RWPE1 (cell line): ENCODE measurements around the gene HAPLN3.
"Not testable (repeated sequence)": the region's sequence is repeated elsewhere in the genome, so short reads cannot be mapped to it uniquely, and the experiment has no call there.

Experiments used
- CTCF ChIA-PET: fragments of 350-600 bp; sonication (Branson Sonifier 250); formaldehyde crosslinking; extraction: SDS; loops from one replicate; lab custom pipeline; 2021; lab: Yijun Ruan, JAX
- POLR2A ChIA-PET: fragments of 400-600 bp; formaldehyde crosslinking; extraction: SDS; loops from one replicate; lab custom pipeline; 2020; ENCODE audit warnings: antibody characterized with exemption; ENCODE audit not compliant: low non-redundant PET; lab: Yijun Ruan, JAX
- DNase-seq: peaks from one replicate; pipeline ENCODE4 v3.0.0; 2012; ENCODE audit warnings: low spot score
- H3K27ac ChIP-seq: fragments of 450-650 bp; 2 replicates; pipeline ENCODE4 v1.5.1; 2017
- TF ChIP-seq, protein P1 (sequence below): fragments of 450-650 bp; conservative IDR thresholded peaks from 2 replicates; pipeline ENCODE4 v1.5.1; 2017; ENCODE audit warnings: low read depth, mild to moderate bottlenecking

HAPLN3 gene

DNA sequence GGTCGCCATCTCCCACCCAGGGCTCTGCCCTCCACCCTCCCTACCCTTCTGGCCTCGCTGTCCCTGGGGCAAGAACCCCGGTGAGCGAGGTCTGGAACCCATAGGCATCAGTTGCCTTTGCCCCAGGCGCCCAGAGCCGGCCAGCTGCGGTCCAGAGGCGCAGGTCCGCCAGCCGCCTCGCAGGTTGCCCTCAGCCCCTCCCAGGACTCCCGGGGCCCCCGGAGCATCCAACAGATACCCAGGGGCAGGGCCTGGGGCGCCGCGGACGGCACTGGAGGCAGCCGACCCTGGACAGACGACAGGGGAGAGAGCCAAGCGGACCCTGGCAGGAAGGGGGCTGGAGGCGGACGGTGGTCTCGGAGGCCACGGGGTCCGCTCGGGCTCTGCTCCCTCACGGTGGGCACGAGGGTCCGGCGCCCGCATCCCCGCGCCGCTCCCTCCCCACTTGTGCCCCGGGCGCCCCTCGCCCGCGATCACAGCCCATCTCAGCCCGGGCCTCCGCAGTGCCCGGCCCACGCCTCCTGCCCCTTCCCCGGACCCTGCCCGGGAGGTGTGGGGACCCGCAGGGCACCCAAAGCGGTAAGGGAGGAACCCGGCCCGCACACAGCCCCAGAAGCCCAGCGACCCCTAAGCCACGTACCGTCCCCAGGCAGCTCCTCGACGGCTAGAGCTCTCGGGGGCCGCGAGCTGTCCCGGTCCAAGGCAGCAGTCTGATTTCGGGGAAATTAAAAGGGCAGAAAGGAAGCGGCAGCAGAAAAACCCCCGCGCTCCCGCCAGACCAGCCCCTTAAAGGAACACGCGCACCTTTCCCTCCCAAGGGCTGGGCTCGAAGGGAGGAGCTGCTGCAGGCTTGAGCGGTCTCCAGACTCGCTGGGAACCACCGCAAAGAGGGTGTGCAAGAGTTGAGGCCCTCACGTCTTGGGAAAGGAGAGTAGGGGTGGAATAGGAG lies at the start of gene HAPLN3:
Gene HAPLN3, minus strand, starts transcription at position 726 of the 949 bp plus-strand sequence. CDS start 8,246 bp downstream, outside the sequence.
- H3K27ac ChIP-seq, result peak within 1 kb of the TSS; percentile 67
- ChIA-PET POLR2A (no interaction called here), CTCF (interaction anchor here (0.8 to 1.4 kb wide), 3 partner anchors 10 to 238 kb away, joined by 3 to 4 read pairs (median 3); no protein-coding TSS in a partner anchor)
- TF ChIP-seq, protein P1, sequence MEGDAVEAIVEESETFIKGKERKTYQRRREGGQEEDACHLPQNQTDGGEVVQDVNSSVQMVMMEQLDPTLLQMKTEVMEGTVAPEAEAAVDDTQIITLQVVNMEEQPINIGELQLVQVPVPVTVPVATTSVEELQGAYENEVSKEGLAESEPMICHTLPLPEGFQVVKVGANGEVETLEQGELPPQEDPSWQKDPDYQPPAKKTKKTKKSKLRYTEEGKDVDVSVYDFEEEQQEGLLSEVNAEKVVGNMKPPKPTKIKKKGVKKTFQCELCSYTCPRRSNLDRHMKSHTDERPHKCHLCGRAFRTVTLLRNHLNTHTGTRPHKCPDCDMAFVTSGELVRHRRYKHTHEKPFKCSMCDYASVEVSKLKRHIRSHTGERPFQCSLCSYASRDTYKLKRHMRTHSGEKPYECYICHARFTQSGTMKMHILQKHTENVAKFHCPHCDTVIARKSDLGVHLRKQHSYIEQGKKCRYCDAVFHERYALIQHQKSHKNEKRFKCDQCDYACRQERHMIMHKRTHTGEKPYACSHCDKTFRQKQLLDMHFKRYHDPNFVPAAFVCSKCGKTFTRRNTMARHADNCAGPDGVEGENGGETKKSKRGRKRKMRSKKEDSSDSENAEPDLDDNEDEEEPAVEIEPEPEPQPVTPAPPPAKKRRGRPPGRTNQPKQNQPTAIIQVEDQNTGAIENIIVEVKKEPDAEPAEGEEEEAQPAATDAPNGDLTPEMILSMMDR, result no peak
- peak; percentile 64 for DNase-seq

- DNase-seq, result no peak
- CTCF ChIA-PET, result no interaction called here
- POLR2A ChIA-PET, result interaction anchor here (0.6 kb wide), 1 partner anchor 12 kb away, joined by 3 read pairs; no protein-coding TSS in a partner anchor
- TF ChIP-seq, protein P1, result no peak
- H3K27ac ChIP-seq, result no peak overlapping the region
Observed at GRCh38 chr15:88940110-88940675, 44.8 kb upstream of the HAPLN3 start.

DNA sequence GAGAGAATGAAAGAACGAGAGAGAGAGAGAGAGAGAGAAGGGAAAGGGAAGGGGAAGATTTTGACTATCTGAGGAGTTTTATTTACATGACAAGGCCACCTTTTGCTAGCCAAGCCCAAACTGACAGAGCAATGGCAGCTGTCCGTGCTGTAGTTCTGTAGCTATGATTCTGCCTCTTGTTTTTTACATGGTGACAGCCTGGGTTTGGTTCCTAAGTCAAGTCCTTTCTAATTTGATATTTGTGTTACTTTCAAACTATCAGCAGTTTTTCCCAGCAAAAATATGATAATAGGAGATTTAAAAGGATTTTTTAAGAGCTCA lies 44.1 kb upstream of the HAPLN3 start:
- CTCF ChIA-PET, result no interaction called here

DNA sequence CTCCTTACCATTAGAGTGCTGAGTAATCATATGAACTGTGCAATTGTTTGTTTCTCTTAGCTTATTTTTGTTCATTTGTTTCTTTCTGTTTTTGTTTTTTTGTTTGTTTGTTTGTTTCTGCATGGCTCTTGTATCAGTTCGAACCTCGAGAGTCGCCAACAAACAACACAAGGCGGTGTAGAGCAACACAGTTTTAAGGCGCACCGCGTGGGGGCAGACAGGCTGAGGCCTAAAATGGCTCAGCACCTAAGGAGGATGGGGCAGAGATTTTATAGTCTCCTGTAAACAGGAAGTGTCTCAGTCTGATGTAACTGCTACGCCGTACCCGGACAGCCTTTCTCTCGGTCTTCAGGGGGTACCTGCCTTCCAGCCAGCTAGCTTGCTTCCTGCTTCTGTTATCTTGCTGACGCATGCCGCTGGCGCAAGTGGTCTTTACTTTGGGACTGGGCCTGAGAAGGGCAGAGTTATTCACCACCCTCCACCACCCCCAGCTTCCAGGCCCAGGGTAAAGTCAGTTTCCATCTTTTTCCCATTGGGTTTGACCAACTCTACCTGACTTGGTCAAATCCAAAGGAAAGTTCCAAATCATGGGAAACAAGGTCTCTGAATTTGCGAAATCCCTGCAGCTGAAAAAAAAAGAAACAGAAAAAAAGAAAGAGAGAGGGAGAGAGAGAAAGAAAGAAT lies 43.6 kb upstream of the HAPLN3 start:
- no peak for DNase-seq
- no peak overlapping the region for H3K27ac ChIP-seq

More for the DNA sequence above, 44.1 kb upstream of the HAPLN3 start:
- TF ChIP-seq, protein P1, result no peak
- POLR2A ChIA-PET, result no interaction called here
- DNase-seq, result no peak
- H3K27ac ChIP-seq, result no peak overlapping the region

DNA sequence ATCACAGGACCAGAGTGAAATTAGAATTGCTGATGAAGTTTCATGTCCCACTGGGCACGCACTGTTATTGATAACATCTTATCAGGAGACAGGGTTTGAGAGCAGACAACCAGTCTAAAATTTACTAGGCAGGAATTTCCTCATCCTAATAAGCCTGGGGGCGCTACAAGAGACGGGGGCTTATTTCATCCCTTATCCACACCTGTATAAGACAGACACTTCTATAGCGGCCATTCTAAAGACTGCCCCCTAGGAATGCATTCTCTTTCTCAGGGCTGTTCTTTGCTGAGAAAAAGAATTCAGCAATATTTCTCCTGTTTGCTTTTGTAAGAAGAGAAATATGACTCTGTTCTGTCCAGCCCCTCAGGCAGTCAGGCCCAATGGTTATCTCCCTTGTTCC lies 39.1 kb upstream of the HAPLN3 start:
- DNase-seq, H3K27ac ChIP-seq, POLR2A ChIA-PET, CTCF ChIA-PET: not testable (repeated sequence)

More for the DNA sequence above, 43.6 kb upstream of the HAPLN3 start:
- ChIA-PET CTCF (interaction anchor here (1.3 kb wide), 1 partner anchor 41 kb away, joined by 5 read pairs; no protein-coding TSS in a partner anchor), POLR2A (no interaction called here)
- TF ChIP-seq, protein P1, result no peak

- POLR2A ChIA-PET, result no interaction called here
- CTCF ChIA-PET, result no interaction called here
- no peak overlapping the region for H3K27ac ChIP-seq
- no peak for DNase-seq
- TF ChIP-seq, protein P1, result no peak
Observed at GRCh38 chr15:88932875-88933330, 37.6 kb upstream of the HAPLN3 start.
